Measurements from ENCODE around the gene SLC7A14.

DNA sequence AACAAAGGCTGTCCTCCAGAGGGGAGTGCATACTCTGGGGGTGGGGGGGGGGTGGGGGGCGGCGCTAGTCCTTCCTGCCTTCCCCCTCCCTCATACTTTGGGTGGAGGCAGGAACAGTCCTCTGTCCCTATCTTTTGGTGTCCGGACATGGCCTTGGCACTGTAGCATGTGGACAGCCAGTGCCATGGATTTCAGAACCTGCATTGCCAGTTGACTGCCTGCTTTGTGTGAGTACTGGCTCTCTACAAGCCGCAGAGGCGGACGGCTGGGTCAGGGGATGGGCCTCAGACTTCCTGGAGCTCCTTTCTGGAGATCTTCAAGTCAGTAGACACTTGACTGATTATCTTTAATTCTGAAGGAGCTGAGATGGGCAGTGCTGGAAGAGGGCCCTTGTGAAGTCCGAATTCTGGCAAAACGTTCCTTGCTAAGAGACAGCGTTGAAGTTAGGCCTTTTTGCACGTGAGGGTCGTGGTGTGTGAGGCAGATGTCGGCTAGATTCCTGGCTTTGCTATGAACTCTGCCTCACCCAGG lies 164.7 kb downstream of the SLC7A14 start:
- TF ChIP-seq CTCF (IDR thresholded peaks at IDR 0.05; ENCODE audit: insufficient read depth, low read length, poor library complexity, severe bottlenecking): no peak
- no peak for TF ChIP-seq EZH2phosphoT487 (conservative IDR thresholded peaks at IDR 0.05; ENCODE audit: low read length)
